BJ (cell line): ENCODE measurements around the gene EFNB2. TPM values are rescaled to one million over a fixed set of nuclear protein-coding genes. Genes with fewer than 3 reads are reported as not detected.

Source experiments
- CTCF ChIA-PET: fragments of 350-600 bp; formaldehyde crosslinking; extraction: SDS; loops from one replicate; lab custom pipeline; 2021; ENCODE audit warnings: antibody characterized with exemption, inconsistent platforms; lab: Yijun Ruan, JAX
- POLR2A ChIA-PET: fragments of 300-600 bp; sonication (Branson Sonifier 250); formaldehyde crosslinking; extraction: SDS; loops from one replicate; lab custom pipeline; 2021; ENCODE audit warnings: antibody characterized with exemption; lab: Charles Lee
- DNase-seq: peaks from one replicate; pipeline ENCODE4 v3.0.0-alpha.2; 2011; ENCODE audit warnings: low read depth
- H3K27me3 ChIP-seq: 2 replicates; pipeline ENCODE4 v1.6.0; 2011; ENCODE audit warnings: low read length; ENCODE audit not compliant: control insufficient read depth, insufficient read depth
- H3K36me3 ChIP-seq: 2 replicates; pipeline ENCODE4 v1.5.1; 2011; ENCODE audit warnings: low read length; ENCODE audit not compliant: control insufficient read depth, insufficient read depth
- H3K4me3 ChIP-seq: 2 replicates; pipeline ENCODE4 v1.5.1; 2011; ENCODE audit warnings: low read depth, mild to moderate bottlenecking, control low read depth, low read length
- polyA plus RNA-seq: library from polyadenylated mRNA; depleted of rRNA; stranded (reverse); fragments of >200 nt; gene quantifications from 2 replicates; pipeline ENCODE4 v1.2.3, GENCODE V29; 2011
- TF ChIP-seq, protein P1 (sequence below): IDR thresholded peaks from 2 replicates; pipeline ENCODE4 v1.5.1; 2011; ENCODE audit warnings: low read depth, mild to moderate bottlenecking, control low read depth, inconsistent platforms, low read length, moderate library complexity; ENCODE audit not compliant: insufficient read depth

The EFNB2 gene
- polyA plus RNA-seq, 1 experiment, result 19.4 TPM

DNA sequence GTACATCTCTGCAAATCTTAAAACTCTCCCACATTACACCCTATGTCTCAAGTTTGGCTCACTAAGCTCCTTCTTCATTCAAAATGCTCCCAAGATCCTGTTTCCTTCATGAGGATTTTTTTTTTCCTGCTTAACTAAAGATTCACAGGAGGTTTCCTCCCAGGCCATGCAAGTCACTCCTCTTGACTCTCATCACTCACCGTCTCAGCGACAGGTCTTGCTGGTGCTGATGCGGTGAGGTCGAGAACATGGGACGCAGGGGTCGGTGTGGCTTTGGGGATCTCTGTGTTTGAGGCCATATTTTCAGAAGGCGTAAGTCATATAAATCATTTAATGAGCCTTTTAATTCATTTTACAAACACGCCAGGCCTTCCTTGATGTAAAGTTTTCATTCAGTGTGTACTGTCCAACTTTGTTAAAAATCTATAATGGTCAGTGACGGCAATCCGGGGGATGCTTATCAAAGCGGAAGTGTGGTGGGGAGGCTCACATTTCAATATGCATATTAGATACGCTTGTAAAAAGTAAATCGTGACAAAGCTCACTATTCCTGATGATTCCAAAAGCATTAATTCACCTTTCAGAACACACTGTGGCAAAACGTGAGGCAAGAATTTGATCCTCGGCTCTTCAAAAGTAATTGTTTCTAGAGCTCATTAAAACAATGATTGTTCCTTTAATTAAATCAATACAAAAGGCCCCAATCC lies 20.4 kb downstream of the EFNB2 start:
- POLR2A ChIA-PET, result interaction anchor here (0.6 kb wide), 1 partner anchor 294 kb away, joined by 17 read pairs; no protein-coding TSS in a partner anchor

DNA sequence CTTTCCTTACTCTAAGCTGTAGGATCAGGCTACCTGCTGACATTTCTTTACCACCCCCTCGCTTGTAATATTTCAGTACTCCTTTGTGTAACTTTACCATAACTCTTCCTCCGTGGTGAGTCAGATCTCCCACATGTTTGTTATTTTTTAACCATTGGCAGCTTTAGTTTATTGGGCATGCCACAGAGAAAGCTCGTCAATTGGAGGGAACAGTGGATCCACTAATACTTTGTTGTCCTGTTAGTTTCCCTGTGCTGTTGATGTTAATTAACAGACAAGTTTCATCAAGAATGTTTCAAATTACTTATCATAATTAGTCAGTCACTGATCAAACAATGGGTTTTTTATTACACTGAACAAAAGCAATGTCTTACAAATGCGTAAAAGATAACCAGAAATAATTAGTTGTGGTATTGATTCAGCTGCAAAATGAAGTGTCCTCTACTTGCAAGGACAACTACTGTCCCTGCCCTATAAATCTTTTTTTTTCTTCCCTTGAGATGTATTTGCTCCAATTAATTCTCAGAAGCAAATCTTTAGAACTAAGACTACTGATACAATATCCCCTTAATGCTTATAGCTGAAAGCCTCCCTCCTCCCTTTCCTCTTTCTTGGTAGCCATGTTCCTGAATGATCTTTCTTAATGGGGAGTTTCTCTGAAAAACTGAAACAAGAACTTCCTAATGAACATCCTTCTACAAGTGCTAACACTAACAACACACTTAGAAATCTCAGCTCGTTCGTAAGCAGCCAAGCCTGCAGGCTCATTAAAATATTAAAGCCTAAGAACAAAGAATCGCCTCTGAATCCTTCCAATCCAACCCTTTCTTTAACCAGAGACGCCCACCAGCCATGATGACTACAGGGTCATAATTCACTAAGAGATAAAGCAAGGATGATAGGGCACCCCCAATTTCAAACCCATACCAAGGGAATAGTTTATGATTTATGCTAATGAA lies 22.2 kb downstream of the EFNB2 start:
- POLR2A ChIA-PET, result interaction anchor here (0.6 kb wide), 1 partner anchor 1056 kb away, joined by 20 read pairs; no protein-coding TSS in a partner anchor
- H3K36me3 ChIP-seq, result peaks cover 1% of the 10 kb centered on the region; the same call in 1 of the 2 replicates
- DNase-seq, result no peak
- TF ChIP-seq, protein P1, sequence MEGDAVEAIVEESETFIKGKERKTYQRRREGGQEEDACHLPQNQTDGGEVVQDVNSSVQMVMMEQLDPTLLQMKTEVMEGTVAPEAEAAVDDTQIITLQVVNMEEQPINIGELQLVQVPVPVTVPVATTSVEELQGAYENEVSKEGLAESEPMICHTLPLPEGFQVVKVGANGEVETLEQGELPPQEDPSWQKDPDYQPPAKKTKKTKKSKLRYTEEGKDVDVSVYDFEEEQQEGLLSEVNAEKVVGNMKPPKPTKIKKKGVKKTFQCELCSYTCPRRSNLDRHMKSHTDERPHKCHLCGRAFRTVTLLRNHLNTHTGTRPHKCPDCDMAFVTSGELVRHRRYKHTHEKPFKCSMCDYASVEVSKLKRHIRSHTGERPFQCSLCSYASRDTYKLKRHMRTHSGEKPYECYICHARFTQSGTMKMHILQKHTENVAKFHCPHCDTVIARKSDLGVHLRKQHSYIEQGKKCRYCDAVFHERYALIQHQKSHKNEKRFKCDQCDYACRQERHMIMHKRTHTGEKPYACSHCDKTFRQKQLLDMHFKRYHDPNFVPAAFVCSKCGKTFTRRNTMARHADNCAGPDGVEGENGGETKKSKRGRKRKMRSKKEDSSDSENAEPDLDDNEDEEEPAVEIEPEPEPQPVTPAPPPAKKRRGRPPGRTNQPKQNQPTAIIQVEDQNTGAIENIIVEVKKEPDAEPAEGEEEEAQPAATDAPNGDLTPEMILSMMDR, result no peak
- CTCF ChIA-PET, result interaction anchor here (0.6 kb wide), 1 partner anchor 408 kb away, joined by 3 read pairs; no protein-coding TSS in a partner anchor
- H3K27me3 ChIP-seq, result no peaks in the 10 kb centered on the region
- H3K4me3 ChIP-seq, result no peak overlapping the region

More for the DNA sequence above, 20.4 kb downstream of the EFNB2 start:
- CTCF ChIA-PET, result interaction anchor here (1.2 to 1.7 kb wide), 2 partner anchors 18 to 431 kb away, joined by 3 to 4 read pairs; no protein-coding TSS in a partner anchor
- TF ChIP-seq, protein P1, result no peak
- H3K4me3 ChIP-seq, result no peak overlapping the region
- H3K36me3 ChIP-seq, result peaks cover 1% of the 10 kb centered on the region; the same call in 1 of the 2 replicates
- no peak for DNase-seq
- H3K27me3 ChIP-seq, result no peaks in the 10 kb centered on the region

DNA sequence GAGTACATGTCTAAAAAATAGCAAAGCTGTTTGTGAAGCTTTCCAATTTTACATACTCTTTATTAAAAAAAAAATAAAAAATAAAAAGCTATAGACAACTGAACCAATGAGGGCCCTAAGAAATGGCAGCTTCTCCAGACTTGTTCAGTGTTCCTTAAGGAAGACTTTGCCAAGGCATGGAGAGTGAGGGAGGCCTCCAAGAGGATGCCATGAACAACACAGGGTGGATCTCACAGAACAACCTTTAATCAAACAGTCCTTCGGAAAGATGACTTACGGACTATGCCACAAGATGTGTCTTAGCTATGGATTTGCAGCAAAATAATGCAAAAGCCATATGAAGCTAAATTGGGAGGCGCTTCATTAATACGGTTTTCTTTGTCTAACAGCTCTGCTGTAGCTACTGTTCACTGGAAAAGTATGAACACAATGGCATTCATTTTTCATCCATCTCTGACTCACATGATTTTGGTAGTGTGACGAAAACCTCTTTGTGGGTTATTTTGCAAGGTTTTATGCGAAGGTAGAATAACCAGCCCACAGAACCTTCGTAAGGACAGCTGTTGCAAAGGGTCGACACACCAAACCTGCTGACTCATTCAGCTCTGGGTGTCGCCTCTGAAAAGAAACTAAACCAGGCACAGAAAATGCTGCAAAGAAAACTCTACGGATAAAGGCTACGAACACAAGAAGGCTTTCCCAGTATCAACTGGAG lies 27.7 kb downstream of the EFNB2 start:
- TF ChIP-seq, protein P1, result no peak
- Histone ChIP-seq H3K36me3 (peaks cover 1% of the 10 kb centered on the region; the same call in 1 of the 2 replicates), H3K4me3 (no peak overlapping the region), H3K27me3 (no peaks in the 10 kb centered on the region)
- peak; percentile 45 for DNase-seq
- CTCF ChIA-PET, result interaction anchor here (1.1 kb wide), 1 partner anchor 8 kb away, joined by 3 read pairs; no protein-coding TSS in a partner anchor
- POLR2A ChIA-PET, result no interaction called here

DNA sequence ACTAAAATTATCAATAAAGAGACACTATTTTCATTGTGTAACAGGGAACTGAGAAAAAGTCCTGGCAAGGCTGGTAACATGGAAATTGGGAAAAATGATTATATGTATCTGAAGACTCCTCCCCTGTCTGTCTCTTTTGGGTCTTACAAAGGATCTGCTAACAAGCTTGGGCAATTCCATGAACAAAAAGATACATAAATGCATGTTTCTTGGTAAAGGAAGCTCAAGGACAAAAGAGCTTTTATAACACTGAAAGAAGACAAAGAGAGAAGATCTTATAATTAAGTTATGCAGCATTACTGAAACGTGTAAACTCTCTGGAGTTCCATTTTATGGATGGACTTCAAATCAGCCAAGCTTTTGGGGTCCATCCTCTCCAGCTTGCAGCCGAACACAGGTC lies 29.2 kb downstream of the EFNB2 start:
- POLR2A ChIA-PET, result no interaction called here
- Histone ChIP-seq H3K27me3 (no peaks in the 10 kb centered on the region), H3K4me3 (no peak overlapping the region), H3K36me3 (no peaks in the 10 kb centered on the region; the same call in 1 of the 2 replicates)
- CTCF ChIA-PET, result no interaction called here
- no peak for DNase-seq
- TF ChIP-seq, protein P1, result no peak
